Keratinocyte (primary cell): ENCODE measurements around the gene PTPRF.

Experiments used
- CTCF ChIP-seq, 3 experiments: IDR thresholded peaks in 1 of 3; conservative IDR thresholded peaks in 1 of 3; optimal IDR thresholded peaks in 1 of 3; 2 replicates in 2 of 3; 3 replicates in 1 of 3; pipeline versions ENCODE3 to v1.5.1; 2011; ENCODE audit warnings: low read length in 3 of 3, mild to moderate bottlenecking in 3 of 3, moderate library complexity in 2 of 3, control low read depth in 1 of 3, inconsistent platforms in 1 of 3; ENCODE audit not compliant: insufficient read depth in 2 of 3; ENCODE audit errors: extremely low read depth in 1 of 3
- EZH2 ChIP-seq: IDR thresholded peaks from one replicate; pipeline ENCODE4 v1.6.1; 2012; ENCODE audit warnings: inconsistent platforms, mild to moderate bottlenecking, low read length, moderate library complexity

DNA sequence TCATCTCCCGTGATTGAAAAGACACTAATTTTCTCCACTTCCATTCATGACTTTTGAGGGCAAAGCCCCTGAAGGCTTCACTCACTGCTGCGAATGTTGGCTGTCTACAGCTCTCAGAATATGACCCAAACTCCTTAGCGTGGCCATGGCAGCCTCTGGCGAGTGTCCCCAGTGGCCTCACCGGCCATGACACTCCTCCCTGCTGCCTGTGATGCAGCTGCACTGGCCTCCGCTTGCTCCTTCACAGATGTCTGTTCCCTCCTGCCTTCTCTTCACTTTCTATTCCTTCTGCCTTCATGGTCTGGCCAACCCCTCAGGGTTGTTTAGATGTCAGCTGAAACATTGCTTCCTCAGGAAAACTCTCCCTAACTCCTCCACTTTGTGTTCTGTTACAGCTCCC lies 30.8 kb upstream of the PTPRF start:
- TF ChIP-seq CTCF (optimal IDR thresholded peaks at IDR 0.05 in 1 of 3, IDR thresholded peaks at IDR 0.05 in 1 of 3, conservative IDR thresholded peaks at IDR 0.05 in 1 of 3; ENCODE audit: extremely low read depth in 1 of 3, insufficient read depth in 2 of 3, low read length in 3 of 3) (no peak), EZH2 (no peak)
